ENCODE results near the gene TMEM87B.
"Not testable (repeated sequence)": the region's sequence is repeated elsewhere in the genome, so short reads cannot be mapped to it uniquely, and the experiment has no call there.

The TMEM87B gene

DNA sequence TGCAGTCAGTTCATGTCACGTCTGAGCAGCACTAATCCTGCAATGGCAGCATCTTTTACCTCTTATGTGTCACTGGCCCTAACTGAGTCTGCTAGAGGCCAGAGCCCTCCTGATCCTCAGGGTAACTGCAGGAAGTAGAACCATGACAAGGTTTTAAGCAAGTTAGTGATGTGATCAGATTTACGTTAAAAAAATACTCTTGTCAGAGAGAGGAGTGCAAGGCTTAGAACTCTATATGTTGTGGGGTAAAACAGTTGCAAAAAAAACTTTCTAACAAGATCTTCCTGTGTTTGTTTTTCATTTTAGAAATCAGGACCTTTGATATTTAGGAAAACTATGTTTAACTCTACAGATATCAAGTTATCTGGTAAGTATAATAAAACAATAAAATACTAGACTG is 4.6 kb downstream of the TMEM87B start:
- H3K4me3 ChIP-seq (ENCODE audit: low read depth, low read length): no peak overlapping the region
- no peak for TF ChIP-seq CTCF (IDR thresholded peaks at IDR 0.05; ENCODE audit: low read depth, low read length)

- no peak for TF ChIP-seq CTCF (IDR thresholded peaks at IDR 0.05; ENCODE audit: low read depth, low read length)
- no peak overlapping the region for H3K4me3 ChIP-seq (ENCODE audit: low read depth, low read length)
Measured at GRCh38 chr2:112061299-112061698, 6.2 kb downstream of the TMEM87B start.

- no peak for TF ChIP-seq CTCF (IDR thresholded peaks at IDR 0.05; ENCODE audit: low read depth, low read length)
- no peak overlapping the region for H3K4me3 ChIP-seq (ENCODE audit: low read depth, low read length)
Measured at GRCh38 chr2:112061840-112062239, 6.8 kb downstream of the TMEM87B start.

DNA sequence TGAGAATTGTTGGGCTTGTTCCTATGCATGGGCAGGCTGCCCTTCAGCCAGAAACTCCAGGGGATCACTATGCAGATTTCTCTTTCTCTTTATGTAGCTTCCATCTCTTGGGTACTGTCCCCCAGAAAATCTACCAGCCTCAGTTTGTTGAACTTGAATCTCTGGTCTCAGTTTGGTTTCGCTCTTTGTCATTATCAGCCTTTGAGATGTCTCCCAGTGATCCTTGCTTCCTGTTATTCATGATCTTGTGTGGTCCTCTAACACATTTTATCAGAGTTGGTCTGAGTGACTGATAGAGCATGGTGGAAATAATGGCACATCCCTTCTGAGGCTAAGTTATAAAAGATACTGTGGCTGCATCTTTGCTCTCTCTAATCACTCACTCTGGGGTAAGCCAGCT is 7.8 kb downstream of the TMEM87B start:
- TF ChIP-seq CTCF (IDR thresholded peaks at IDR 0.05; ENCODE audit: low read depth, low read length): no peak
- no peak overlapping the region for H3K4me3 ChIP-seq (ENCODE audit: low read depth, low read length)

DNA sequence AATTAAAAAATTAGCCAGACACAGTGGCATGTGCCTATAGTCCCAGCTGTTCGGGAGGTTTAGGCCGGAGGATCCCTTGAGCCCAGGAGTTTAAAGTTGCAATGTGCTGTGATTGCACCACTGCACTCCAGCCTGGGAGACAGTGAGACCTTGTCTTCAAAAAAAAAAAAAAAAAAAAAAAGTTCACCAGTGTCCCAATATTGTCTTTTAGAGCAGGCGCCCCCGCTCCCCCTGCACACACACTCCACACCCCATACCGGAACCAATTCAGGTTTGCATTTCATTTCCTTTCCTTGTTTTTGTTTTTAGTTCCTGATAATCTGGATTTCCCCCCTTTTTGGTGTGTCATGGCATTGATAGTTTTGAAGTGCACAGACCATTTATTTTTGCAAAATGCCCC is 10.4 kb downstream of the TMEM87B start:
- no peak overlapping the region; the same call in 1 of the 2 replicates for H3K4me3 ChIP-seq (ENCODE audit: low read depth, low read length)
- no peak for TF ChIP-seq CTCF (IDR thresholded peaks at IDR 0.05; ENCODE audit: low read depth, low read length)

- H3K4me3 ChIP-seq (ENCODE audit: low read depth, low read length): no peak overlapping the region
- TF ChIP-seq CTCF (IDR thresholded peaks at IDR 0.05; ENCODE audit: low read depth, low read length): no peak
Measured at GRCh38 chr2:112065966-112066365, 10.9 kb downstream of the TMEM87B start.

DNA sequence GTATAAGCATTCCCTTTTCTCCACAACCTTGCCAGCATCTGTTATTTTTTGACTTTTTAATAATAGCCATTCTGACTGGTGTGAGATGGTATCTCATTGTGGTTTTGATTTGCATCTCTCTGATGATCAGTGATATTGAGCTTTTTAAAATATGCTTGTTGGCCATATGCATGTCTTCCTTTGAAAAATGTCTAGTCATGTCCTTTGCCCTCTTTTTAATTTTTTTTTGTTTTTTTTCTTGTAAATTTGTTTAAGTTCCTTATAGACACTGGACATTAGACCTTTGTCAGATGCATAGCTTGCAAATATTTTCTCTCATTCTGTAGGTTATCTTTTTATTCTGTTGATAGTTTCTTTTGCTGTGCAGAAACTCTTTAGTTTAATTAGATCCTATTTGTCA is 14.7 kb downstream of the TMEM87B start:
- not testable (repeated sequence) for H3K4me3 ChIP-seq (ENCODE audit: low read depth, low read length)

DNA sequence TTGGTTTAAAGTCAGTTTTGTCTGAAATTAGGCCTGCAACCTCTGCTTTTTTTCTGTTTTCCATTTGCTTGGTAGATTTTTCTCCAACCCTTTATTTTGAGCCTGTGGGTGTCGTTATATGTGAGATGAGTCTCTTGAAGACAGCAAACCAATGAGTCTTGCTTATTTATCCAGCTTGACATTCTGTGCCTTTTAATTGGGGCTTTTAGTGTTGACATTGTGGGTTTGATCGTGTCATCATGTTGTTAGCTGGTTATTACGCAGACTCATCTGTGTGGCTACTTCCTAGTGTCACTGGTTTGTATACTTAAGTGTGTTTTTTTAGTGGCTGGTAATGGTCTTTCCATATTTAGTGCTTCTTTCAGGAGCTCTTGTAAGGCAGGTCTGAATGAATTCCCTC is 18.8 kb downstream of the TMEM87B start:
- H3K4me3 ChIP-seq (ENCODE audit: low read depth, low read length): no peak overlapping the region
- TF ChIP-seq CTCF (IDR thresholded peaks at IDR 0.05; ENCODE audit: low read depth, low read length): no peak
